Lung microvascular endothelial cell (primary cell): ENCODE measurements around the gene LRRC18. TPM values are rescaled to one million over a fixed set of nuclear protein-coding genes. Genes with fewer than 3 reads are reported as not detected.
A peak's percentile ranks its signal among the peaks of the same experiment; 100 is the strongest.

Source experiments
- DNase-seq, 2 donors: peaks; one replicate each; pipeline versions ENCODE4 v3.0.0 to v3.0.0-alpha.2; 2010; ENCODE audit warnings: low read depth in 2 of 2
- total RNA-seq: library from RNA; depleted of rRNA; stranded (reverse); fragments of >200 nt; gene quantifications from 2 replicates; pipeline ENCODE4 v1.2.1, GENCODE V29; 2014

Gene LRRC18
- total RNA-seq, 1 donor from 2014 or later: not detected

GRCh38 chr10:48913674-48914073 is 26.0 kb downstream of the LRRC18 start:
- DNase-seq: no peak

- no peak for DNase-seq
These were observed 29.1 kb downstream of the LRRC18 start for GRCh38 chr10:48910548-48910947.

GRCh38 chr10:48907730-48908129 is 31.9 kb downstream of the LRRC18 start:
- DNase-seq: no peak

- DNase-seq: no peak
These were observed 32.8 kb downstream of the LRRC18 start for GRCh38 chr10:48906841-48907240.

- no peak for DNase-seq
These were observed 34.3 kb downstream of the LRRC18 start for GRCh38 chr10:48905311-48905710.

GRCh38 chr10:48904861-48905260 is 34.8 kb downstream of the LRRC18 start:
- no peak for DNase-seq

- DNase-seq: no peak
These were observed 36.5 kb downstream of the LRRC18 start for GRCh38 chr10:48903151-48903550.

- no peak for DNase-seq
These were observed 37.5 kb downstream of the LRRC18 start for GRCh38 chr10:48902096-48902495.

- no peak for DNase-seq
These were observed 38.3 kb downstream of the LRRC18 start for GRCh38 chr10:48901319-48901718.

GRCh38 chr10:48900371-48900801 is 39.3 kb downstream of the LRRC18 start:
- DNase-seq: no peak

GRCh38 chr10:48899781-48900180 is 39.9 kb downstream of the LRRC18 start:
- DNase-seq: no peak

- DNase-seq: no peak
These were observed 41.2 kb downstream of the LRRC18 start for GRCh38 chr10:48898426-48898825.

GRCh38 chr10:48897441-48897790 is 42.2 kb downstream of the LRRC18 start:
- no peak for DNase-seq

GRCh38 chr10:48896756-48897440 is 42.7 kb downstream of the LRRC18 start:
- DNase-seq: no peak

GRCh38 chr10:48895803-48896195 is 43.8 kb downstream of the LRRC18 start:
- no peak for DNase-seq

- DNase-seq: no peak
These were observed 44.5 kb downstream of the LRRC18 start for GRCh38 chr10:48894911-48895802.

- no peak for DNase-seq
These were observed 48.5 kb downstream of the LRRC18 start for GRCh38 chr10:48890888-48891850.

GRCh38 chr10:48887982-48888381 is 51.7 kb downstream of the LRRC18 start:
- no peak for DNase-seq

GRCh38 chr10:48885376-48885775 is 54.3 kb downstream of the LRRC18 start:
- DNase-seq: peak; percentile 21 to 55

GRCh38 chr10:48884179-48885045 is 55.2 kb downstream of the LRRC18 start:
- no peak for DNase-seq

- DNase-seq: no peak
These were observed 55.9 kb downstream of the LRRC18 start for GRCh38 chr10:48883701-48884100.
